ENCODE results near the gene ALDH16A1.

Gene ALDH16A1

GRCh38 chr19:49491804-49492572 lies 39.0 kb downstream of the ALDH16A1 start:
- no peak for DNase-seq (ENCODE audit: low spot score)
- no peak for TF ChIP-seq CTCF (IDR thresholded peaks at IDR 0.05; ENCODE audit: extremely low read depth, missing control alignments)

GRCh38 chr19:49492573-49493405 lies 39.8 kb downstream of the ALDH16A1 start:
- no peak for TF ChIP-seq CTCF (IDR thresholded peaks at IDR 0.05; ENCODE audit: extremely low read depth, missing control alignments)
- no peak for DNase-seq (ENCODE audit: low spot score)

- TF ChIP-seq CTCF (IDR thresholded peaks at IDR 0.05; ENCODE audit: extremely low read depth, missing control alignments): no peak
- DNase-seq (ENCODE audit: low spot score): no peak
Observed at GRCh38 chr19:49496574-49497008, 43.6 kb downstream of the ALDH16A1 start.

GRCh38 chr19:49497047-49497788 lies 44.2 kb downstream of the ALDH16A1 start:
- peak; percentile 57 for DNase-seq (ENCODE audit: low spot score)

GRCh38 chr19:49497789-49498103 lies 44.7 kb downstream of the ALDH16A1 start:
- no peak for DNase-seq (ENCODE audit: low spot score)
- TF ChIP-seq CTCF (IDR thresholded peaks at IDR 0.05; ENCODE audit: extremely low read depth, missing control alignments): no peak

More at GRCh38 chr19:49497047-49497788, 44.2 kb downstream of the ALDH16A1 start:
- no peak for TF ChIP-seq CTCF (IDR thresholded peaks at IDR 0.05; ENCODE audit: extremely low read depth, missing control alignments)

- no peak for TF ChIP-seq CTCF (IDR thresholded peaks at IDR 0.05; ENCODE audit: extremely low read depth, missing control alignments)
- DNase-seq (ENCODE audit: low spot score): no peak
Observed at GRCh38 chr19:49498475-49498874, 45.5 kb downstream of the ALDH16A1 start.
